ENCODE measurements around the gene CLIP2.
"Not testable (repeated sequence)": the region's sequence is repeated elsewhere in the genome, so short reads cannot be mapped to it uniquely, and the experiment has no call there.

The CLIP2 gene

DNA sequence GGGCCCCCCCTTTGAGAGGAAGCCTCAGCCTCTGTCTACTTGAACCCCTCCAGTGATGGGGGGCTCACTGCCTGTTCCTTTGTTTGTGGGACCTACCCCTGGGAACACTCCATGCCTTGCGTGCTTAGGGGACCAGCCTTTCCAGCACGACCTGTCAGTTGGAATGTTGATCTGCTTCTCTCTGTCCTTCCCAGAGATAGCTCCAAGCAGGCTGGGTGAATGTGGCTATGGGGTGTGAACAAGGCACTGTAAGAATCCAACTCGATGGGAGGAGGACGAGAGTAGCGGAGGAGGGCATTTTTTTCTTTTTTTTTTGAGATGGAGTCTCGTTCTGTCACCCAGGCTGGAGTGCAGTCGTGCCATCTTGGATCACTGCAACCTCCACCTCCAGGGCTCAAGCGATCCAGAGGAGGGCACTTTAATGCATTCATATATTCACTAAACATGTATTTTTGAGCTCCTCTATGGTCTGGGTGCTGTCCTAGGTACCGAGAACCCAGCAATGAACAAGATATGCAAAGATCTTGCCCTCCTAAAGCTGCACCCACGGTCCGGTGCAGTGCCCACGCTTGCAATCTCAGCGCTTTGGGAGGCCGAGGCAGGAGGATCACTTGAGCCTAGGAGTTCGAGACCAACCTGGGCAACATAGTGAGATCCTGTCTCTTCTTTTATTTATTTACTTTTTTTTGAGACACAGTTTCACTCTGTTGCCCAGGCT is 8.5 kb downstream of the CLIP2 start:
- DNase-seq (ENCODE audit: low spot score) = no peak

DNA sequence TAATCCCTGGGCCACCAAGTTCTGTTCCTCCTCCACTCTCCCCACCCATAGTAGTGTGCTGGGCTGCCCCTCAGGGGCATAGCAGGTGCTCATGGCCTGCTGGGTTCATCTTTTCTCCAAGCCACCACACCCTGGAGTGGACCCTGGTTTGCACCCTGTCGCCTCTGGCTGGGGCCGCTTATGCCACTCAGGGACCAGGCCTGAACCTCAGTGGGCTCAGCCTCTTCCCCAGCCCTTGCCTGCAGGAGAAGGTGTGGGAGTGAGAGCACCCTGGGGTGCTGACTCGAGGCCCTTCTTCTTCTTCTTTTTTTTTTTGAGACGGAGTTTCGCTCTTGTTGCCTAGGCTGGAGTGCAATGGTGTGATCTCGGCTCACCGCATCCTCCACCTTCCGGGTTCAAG is 10.2 kb downstream of the CLIP2 start:
- no peak for DNase-seq (ENCODE audit: low spot score)

DNA sequence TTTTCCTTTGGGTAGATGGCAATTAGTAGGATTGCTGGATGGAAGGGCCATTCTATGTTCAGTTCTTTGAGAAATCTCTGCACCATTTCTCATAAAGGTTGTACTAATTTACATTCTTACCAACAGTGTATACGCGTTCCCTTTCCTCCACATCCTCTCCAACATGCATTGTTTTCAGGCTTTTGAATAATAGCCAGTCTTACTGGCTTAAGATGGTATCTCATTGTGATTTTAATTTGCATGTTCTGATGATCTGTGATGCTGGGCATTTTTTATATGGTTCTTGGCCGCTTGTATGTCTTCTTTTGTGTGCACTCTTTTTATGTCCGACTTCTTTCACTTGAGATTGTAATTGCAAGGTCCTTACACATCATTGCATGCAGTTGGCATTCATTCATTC is 11.7 kb downstream of the CLIP2 start:
- DNase-seq (ENCODE audit: low spot score) = no peak

DNA sequence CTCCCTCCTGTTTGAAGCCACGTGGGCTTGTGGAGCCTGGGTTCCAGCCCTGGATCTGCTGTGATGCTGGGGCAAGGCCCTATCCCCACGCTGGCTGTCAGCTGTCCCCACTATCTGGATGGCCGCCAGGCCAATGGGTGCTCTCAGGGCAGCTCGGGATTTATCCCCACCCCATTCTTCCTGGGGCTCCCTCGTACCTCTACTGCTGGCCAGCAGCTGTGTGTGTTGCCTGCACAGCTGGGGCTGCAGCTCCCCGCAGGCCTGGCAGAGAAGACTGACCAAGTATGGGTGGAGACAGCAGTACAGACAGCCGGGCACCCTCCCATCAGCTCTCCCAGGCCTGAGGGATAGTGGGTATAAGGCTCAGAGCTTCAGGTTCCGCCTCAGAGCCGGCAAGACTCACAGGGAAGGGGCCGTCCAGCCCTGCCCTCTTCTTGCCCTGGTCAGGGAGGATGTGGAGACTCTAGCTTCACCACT is 13.6 kb downstream of the CLIP2 start:
- DNase-seq (ENCODE audit: low spot score) = no peak

DNA sequence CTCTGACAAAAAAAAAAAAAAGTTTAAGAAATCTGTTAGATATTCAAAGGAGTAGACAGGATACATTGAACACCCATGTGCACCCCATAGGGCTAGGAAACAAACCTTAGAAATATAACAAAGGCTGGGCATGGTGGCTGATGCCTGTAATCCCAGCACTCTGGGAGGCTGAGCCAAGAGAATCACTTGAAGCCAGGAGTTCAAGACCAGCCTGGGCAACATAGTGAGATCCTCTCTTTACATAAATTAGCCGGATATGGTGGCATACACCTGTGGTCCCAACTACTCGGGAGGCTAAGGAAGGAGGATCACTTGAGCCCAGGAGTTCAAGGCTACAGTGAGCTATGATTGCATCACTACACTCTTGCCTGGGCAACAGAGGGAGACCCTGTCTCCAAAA is 15.3 kb downstream of the CLIP2 start:
- DNase-seq (ENCODE audit: low spot score) = no peak

DNA sequence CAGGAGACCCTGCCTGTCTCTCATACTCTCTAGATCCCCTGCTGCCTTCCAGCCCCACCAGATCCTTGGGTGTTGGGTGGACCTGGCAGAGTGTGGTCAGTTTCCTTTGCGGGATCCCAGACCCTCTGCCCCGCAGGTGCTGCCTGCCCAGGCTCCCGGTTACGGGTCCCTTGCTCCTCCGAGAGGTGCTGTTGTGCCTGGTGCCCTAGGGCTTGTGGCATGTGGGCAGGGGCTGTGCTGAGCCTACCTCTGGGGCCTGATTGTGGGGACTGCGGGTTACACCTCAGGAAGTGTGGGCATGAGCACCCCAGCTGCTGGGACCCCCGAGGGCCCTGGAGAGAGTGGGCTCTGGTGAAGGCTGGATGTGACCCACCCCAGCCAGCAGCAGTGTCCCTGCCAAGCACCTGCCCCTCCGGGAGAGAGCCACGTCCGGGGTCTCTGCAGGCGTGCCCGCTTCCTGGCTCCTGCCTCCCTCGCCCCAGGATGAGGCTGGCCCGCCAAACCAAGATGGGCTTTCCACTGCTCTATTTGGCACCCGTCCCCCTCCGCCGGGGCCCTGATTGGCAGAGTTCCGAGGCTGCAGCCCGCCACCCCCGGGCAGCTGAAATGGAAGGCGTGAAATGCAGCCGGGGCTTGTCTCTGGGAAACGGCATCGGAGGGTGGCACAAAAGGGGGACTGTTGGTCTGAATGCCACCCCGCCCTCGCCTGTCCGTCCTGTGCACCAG is 17.0 kb downstream of the CLIP2 start:
- no peak for DNase-seq (ENCODE audit: low spot score)

DNA sequence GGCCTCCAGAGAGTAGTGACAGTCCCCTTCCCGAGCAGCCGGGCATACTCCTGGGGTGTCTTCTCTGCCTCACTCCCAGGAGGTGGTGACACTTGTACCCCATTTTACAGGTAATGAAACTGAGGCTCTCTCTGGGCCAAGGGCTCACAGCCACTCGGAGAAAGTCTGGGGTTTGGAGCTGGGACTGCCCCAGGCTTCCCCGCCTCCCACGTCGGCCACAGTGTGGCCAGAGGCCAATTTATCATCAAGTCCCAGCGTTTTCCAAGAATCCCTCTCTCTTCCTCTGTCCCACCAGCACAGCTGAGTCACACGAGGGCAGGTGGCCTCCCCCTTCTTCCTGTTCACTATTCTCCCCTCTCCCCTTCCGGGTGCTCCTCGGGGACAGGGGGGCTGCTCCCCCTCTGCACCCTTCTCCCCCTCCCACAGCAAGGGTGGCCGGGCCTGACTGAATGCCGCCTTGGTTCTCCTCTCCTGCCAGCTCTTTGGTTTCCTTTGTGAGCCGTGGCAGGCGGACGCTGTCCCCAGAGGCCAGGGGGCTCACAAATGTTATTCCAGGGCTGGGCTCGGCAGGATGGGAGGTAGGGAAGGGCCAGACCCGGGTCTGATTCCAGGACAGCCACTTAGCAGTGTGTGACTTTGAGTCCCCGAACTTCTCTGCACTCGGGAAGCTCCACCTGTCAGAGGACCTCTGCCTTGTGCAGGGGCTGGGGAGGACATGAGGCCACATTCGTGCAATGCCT is 17.7 kb downstream of the CLIP2 start:
- DNase-seq (ENCODE audit: low spot score) = peak; percentile 56

DNA sequence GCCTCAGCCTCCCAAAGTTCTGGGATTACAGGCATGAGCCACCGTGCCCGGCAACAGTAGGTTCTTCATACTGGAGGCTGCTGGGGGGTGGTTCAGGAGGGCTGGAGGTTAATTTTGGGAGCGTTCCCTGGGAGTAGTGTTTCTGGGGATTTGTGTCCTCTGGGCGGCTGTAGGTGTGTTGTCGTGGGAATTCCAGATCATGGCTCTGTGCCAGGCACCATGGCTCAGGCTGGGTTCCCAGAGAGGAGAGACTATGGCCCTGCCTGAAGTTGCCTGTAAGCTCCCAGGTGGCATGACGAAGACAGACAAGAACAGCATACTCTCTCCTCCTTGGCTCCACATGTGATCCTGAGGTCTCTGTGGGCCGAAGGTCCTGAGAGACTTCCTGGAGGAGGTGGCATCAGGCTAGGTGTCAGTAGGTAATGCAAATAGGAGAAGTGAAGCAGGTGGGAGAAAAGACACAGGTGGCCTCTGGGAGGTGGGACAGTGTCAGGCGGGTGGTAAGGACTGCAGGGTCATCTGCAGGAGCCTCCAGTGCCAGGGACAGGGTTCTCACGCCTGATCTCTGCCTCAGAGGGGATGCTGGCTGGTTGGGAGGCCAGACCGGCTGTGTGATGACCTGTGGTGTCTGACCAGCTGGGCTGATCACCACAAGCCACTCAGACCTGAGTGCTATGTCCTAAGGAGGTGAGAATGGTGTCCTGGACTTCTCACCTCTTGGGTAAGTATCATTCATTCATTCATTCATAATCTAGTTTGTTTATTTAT is 18.7 kb downstream of the CLIP2 start:
- no peak for DNase-seq (ENCODE audit: low spot score)

DNA sequence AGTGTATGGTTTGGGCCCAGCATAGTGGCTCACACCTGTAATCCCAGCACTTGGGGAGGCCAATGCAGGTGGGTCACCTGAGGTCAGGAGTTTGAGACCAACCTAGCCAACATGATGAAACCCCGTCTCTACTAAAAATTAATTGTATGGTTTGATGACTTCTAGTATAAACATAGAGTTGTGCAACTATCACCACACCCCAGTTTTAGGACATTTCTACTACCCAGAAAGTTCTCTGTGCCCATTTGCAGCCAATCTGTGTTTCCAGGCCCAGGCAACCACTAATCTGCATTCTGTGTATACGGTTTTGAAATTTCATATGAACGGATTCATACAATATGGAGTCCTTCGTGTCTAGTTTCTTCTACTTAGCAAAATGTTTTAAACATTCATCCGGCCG is 20.0 kb downstream of the CLIP2 start:
- DNase-seq (ENCODE audit: low spot score) = no peak

DNA sequence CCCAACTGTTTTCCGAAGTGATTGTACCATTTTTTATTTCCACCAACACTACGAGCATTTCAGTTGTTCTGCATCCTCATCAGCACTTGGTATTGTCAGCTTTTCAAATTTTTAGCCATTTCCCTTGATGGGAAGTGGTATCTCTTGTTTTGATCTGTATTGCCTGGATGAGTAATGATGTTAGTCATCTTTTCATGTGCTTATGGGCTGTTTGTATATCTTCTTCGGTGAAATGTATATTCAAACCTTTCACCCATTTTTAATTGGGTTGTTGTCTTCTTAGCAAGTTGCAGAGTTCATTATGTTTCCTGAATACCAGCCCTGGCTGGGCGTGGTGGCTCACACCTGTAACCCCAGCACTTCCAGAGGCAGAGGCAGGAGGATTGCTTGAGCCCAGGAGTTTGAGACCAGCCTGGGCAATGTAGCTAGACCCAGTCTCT is 22.1 kb downstream of the CLIP2 start:
- DNase-seq (ENCODE audit: low spot score) = peak; percentile 89

DNA sequence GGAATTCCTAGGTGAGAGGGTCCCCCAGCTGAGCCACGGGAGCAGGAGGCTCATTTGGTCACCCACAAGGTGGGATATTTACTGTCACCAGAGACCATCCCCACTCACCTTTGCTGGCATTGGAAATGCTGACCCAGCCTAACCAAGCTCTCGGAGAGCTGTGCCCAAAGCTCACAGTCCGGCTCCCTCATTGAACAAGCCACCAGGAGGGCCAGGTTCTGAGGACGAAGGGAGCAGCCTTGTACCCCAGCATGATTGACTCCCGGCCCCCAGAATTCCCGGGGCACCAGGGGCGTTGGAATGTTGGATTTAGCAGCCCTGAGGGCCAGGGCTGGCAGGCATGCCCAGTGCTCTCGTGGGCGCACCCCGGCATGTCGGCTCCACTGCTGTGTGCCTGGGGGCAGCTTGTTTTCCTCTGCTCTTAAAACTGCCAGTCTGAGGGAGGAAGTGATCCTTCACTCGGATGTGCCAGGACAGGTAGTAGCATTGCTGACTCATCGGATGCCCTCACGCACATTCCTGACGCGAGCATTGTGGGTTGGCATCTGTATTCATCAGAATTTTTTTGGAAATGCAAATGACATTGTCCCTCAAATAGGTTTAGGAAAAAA is 23.3 kb downstream of the CLIP2 start:
- peak; percentile 96 for DNase-seq (ENCODE audit: low spot score)

DNA sequence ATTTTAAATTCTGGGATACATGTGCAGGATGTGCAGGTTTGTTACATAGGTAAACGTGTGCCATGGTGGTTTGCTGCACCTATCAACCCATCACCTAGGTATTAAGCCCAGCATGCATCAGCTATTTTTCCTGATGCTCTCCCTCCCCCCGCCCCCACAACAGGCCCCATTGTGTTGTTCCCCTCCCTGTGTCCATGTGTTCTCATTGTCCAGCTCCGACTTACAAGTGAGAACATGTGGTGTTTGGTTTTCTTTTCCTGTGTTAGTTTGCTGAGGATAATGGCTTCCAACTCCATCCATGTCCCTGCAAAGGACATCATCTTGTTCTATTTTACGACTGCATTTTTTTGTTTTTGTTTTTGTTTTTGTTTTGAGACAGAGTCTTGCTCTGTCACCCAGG is 26.7 kb downstream of the CLIP2 start:
- DNase-seq (ENCODE audit: low spot score) = not testable (repeated sequence)

DNA sequence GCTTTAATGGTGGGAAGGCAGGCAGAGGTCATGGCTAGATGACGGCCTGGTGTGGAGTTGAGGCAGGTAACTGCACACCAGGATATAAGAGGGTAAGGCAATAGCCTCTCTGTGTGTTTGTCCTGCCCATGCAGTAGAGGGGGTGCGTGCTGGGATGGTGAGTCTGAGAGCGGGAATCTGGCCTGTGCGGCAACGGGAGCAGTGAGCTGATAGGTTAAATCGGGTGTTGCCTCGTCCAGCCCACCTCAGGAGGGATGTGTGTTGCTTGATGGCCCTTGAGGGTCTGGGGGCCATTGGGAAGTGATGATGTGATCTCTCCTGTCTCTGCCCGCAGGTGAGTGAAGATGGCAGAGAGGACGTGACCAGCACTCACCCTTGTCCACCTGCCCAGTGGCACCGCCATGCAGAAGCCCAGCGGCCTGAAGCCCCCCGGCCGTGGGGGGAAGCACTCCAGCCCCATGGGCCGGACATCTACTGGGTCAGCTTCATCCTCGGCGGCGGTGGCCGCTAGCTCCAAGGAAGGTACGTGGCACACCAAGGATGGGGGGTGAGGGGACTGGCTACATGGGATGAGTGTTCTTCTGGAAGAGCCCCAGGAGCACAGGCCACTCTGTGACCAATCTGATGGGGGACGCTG is 28.1 kb downstream of the CLIP2 start:
- no peak for DNase-seq (ENCODE audit: low spot score)

DNA sequence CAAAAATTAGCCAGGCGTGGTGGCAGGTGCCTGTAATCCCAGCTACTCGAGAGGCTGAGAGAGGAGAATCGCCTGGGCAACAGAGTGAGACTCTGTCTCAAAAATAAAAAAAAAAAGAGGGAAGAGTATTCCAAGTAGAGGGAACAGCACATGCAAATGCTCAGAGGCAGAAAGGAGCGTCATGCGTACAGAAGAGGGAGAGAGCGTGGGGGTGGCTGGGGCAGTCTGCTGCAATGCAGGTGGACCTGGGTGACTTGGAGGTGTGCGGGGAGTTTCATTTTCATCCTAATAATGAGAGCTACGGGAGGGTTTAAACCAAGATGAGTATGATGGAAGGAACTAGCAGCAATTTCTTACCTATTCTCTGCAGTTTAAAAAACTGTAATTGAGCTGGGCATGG is 28.8 kb downstream of the CLIP2 start:
- no peak for DNase-seq (ENCODE audit: low spot score)

DNA sequence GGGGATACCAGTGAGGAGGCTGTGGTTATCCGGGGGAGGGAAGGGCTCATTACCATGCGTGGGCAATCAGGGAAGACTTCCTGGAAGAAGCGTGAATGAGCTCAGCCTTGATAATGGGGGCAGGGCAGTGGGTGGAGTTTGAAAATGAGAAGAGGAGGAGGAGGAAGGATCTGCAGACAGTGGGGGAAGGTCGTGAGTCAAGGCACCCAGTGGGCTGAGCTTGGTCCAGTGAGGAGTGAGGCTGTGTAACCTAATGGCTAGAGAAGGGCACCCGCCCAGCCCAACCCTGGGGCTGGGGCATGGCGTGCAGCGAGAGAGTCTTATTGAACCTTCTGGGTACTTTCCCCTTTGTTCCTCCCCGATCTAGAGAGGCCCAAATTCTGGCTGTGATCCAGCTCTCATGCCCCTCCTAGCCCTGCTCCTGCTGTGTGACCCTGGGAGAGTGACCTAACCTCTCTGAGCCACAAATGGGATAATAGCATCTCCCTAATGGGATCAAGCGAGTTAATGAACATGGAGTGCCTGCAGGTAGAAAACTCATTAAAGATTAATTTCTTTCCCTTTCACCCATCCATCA is 31.5 kb downstream of the CLIP2 start:
- no peak for DNase-seq (ENCODE audit: low spot score)

DNA sequence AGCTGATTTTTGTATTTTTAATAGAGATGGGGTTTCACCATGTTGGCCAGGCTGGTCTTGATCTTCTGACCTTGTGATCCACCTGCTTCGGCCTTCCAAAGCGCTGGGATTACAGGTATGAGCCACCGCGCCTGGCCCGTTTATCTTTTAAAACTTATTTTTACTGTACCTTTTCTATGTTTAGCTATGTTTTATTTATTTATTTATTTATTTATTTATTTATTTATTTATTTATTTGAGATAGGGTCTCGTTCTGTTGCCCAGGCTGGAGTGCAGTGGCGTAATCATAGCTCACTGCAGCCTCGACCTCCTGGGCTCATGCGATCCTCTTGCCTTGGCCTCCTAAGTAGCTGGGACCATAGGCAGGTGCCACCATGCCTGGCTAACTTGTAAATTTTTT is 33.7 kb downstream of the CLIP2 start:
- not testable (repeated sequence) for DNase-seq (ENCODE audit: low spot score)

DNA sequence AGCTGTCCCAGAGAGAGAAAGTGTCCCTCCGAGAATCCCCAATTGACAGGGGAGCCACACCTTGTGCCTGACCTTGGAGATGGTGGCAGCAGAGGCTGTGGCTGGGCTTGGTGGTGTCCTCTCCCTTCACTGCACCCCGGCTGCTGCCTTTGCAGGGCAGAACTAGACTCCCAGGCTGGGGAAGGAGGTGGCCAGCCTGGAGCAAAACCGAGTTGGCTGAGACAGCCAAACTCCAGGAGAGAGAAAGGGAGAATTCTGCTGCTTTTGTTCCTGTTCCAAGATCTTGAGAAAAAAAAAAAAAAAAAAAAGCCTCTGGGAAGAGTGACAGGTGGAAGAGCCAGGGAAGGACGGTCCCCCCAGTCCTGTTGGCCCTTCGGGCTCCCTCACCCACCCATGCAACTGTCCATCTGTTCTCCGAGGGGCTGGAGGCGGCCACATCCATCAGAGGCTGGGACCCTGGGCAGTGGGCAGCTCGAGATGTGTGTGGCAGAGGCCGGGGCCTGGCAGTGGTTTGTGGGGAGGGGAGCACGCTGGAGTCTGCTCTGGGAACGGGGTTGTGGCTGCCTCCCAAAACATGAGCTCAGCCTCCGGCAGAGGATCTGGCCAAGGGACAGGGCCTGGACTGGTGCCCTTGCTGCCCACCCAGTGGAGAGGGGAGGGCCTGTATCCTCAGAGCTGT is 35.5 kb downstream of the CLIP2 start:
- DNase-seq (ENCODE audit: low spot score) = no peak

DNA sequence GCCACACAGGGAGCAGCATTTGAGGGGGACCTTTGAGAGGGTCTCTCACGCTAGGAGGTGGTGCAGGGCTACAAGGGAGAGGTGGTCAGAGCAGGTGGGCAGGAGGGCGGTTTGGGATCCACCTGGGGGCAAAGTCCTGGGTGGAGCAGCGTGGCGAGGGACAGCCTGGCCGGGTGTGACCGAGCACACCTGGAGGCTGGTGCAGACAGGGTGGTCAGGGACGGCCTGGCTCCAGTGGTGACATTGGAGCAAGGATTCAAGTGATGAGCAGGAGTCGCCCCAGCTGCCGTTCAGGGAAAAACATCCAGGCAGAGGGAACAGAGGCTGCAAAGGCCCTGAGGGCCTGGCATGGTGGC is 36.0 kb downstream of the CLIP2 start:
- no peak for DNase-seq (ENCODE audit: low spot score)

DNA sequence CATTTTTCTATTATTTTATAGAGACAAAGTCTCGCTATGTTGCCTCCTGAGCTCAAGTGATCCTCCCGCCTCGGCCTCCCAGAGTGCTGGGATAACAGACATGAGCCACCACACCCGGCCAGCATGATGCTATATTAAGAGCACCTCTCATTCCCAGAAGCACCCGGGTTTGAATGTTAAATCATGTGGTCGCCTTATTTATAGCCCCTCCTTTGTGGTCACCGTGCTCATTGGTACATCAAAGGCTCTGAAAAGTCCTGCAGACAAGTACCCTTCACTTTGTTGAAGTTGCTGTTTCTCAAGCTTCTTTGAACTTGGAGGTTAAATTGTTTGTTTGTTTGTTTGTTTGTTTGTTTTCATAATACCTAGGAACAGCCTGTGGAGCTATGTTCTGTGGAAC is 40.0 kb downstream of the CLIP2 start:
- DNase-seq (ENCODE audit: low spot score) = peak; percentile 49
